Panc1 (cell line): ENCODE measurements around the gene KCNMB1. TPM values are rescaled to one million over a fixed set of nuclear protein-coding genes. Genes with fewer than 3 reads are reported as not detected.

Experiments used
- ATAC-seq: fragments of 200-7000 bp; cut with Tn5 transposase; 2 replicates; pipeline ENCODE4 v1.9.1; 2020; ENCODE audit warnings: mild to moderate bottlenecking, moderate library complexity
- BruUV-seq: library from RNA; stranded (reverse); fragments of 400-500 nt; replicated peaks from 2 replicates; lab custom pipeline; 2021; lab: Mats Ljungman, UMichigan
- CTCF ChIA-PET: fragments of 300-600 bp; sonication (Branson Sonifier 250); formaldehyde crosslinking; loops from one replicate; lab custom pipeline; 2022; ENCODE audit warnings: antibody characterized with exemption; lab: Charles Lee
- POLR2A ChIA-PET: fragments of 300-600 bp; sonication (Branson Sonifier 250); formaldehyde crosslinking; loops from one replicate; lab custom pipeline; 2022; ENCODE audit warnings: antibody characterized with exemption; lab: Charles Lee
- DNase-seq: peaks from one replicate; pipeline ENCODE4 v3.0.0-alpha.2; 2010; ENCODE audit warnings: low read depth, low spot score
- H3K27ac ChIP-seq: 2 replicates; pipeline ENCODE4 v1.5.1; 2011; ENCODE audit warnings: mild to moderate bottlenecking, low read length, inconsistent platforms
- H3K27me3 ChIP-seq: fragments of 200-500 bp; sonication (Bioruptor generic); 2 replicates; pipeline ENCODE4 v1.6.0; 2014; ENCODE audit warnings: low read length, inconsistent platforms; ENCODE audit not compliant: control insufficient read depth, insufficient read depth
- H3K36me3 ChIP-seq: fragments of 200-500 bp; sonication (Bioruptor generic); 2 replicates; pipeline ENCODE4 v1.5.1; 2014; ENCODE audit warnings: inconsistent platforms, mild to moderate bottlenecking, low read length, moderate library complexity; ENCODE audit not compliant: control insufficient read depth, insufficient read depth
- H3K4me1 ChIP-seq: 2 replicates; pipeline ENCODE4 v1.5.1; 2011; ENCODE audit warnings: inconsistent platforms, mild to moderate bottlenecking, low read length, moderate library complexity; ENCODE audit not compliant: control insufficient read depth, insufficient read depth
- H3K4me3 ChIP-seq, 2 experiments: 2 replicates each; pipeline ENCODE4 v1.5.1; 2011 to 2012; ENCODE audit warnings: low read depth in 2 of 2, low read length in 2 of 2, mild to moderate bottlenecking in 2 of 2, inconsistent platforms in 1 of 2, moderate library complexity in 1 of 2
- H3K9me3 ChIP-seq: fragments of 200-500 bp; sonication (Bioruptor generic); 2 replicates; pipeline ENCODE4 v1.5.1; 2014; ENCODE audit warnings: low read depth, mild to moderate bottlenecking, inconsistent platforms, low read length, moderate library complexity; ENCODE audit not compliant: control insufficient read depth, insufficient read depth
- POLR2AphosphoS5 ChIP-seq: IDR thresholded peaks from 2 replicates; pipeline ENCODE4 v1.6.1; 2012; ENCODE audit warnings: mild to moderate bottlenecking, low read depth, low read length, moderate library complexity
- SIN3A ChIP-seq: IDR thresholded peaks from 2 replicates; pipeline ENCODE4 v1.6.1; 2012; ENCODE audit warnings: low read depth, mild to moderate bottlenecking, low read length, moderate library complexity, borderline replicate concordance; ENCODE audit not compliant: insufficient read depth
- TCF7L2 ChIP-seq: IDR thresholded peaks from 2 replicates; pipeline ENCODE4 v1.6.1; 2011; ENCODE audit warnings: mild to moderate bottlenecking, low read depth, low read length, inconsistent platforms
- in situ Hi-C: cut with HindIII; loops from 2 replicates; pipeline ENCODE4 v1.10.0; 2016; ENCODE audit warnings: low sequenced_read_pairs, low pct_unique_long_range_greater_than_20kb
- intact Hi-C: fragments of 100-400 bp; cut with micrococcal nuclease; formaldehyde crosslinking; loops from one replicate; pipeline ENCODE4 v1.10.0; 2022; ENCODE audit not compliant: unreplicated experiment
- total RNA-seq: library from RNA; stranded (reverse); gene quantifications from one replicate; pipeline ENCODE4 v1.2.1, GENCODE V29; 2021; ENCODE audit not compliant: unreplicated experiment
- TF ChIP-seq, protein P1 (sequence below): fragments of 450-650 bp; IDR thresholded peaks from 2 replicates; pipeline ENCODE4 v1.5.1; 2017; ENCODE audit warnings: mild to moderate bottlenecking
- TF ChIP-seq, protein P2 (sequence below), 2 experiments: IDR thresholded peaks; 2 replicates each; pipeline ENCODE4 v1.6.1; 2011 to 2012; ENCODE audit warnings: low read depth in 2 of 2, control low read depth in 1 of 2, low read length in 1 of 2, mild to moderate bottlenecking in 1 of 2, moderate library complexity in 1 of 2; ENCODE audit not compliant: insufficient read depth in 1 of 2

The KCNMB1 gene
- total RNA-seq, 1 experiment from 2014 or later = not detected

DNA sequence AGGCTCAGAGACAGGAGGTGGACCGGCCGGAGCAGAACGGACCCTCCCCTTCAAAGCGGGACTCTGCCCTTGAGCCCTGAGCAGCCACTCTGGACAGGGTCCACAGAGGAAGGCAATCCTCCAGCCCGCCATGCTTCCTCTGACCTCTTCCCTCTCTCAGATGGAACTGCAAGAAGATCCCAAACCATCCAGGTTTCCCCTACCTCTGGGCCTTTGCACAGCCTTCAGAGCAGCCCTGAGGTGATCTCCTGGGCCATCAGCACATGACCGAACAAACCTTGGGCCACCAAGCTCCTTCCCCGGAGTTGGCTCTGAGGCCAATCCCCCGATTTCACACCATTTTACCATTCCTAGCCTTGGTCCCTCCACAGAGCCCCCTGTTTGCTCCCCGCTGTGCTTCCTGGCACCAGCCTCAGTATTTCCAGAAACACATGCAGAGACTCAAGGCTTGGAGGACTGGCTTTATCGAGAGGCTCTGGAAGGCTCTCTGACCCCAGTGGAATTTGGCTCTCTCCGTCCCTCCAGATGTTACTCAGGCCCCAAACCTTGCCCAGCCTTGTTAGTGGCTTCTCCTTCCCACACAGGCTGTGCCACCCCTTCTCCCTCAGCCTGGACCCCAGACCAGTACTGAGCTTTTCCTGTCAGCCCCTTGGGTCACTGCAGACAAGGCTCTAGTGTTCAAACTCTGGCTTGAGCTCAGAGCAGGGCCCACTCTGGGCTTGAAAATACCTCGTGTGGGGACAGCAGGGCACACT lies 48.6 kb upstream of the KCNMB1 start:
- TF ChIP-seq POLR2AphosphoS5 = no peak
- no peak for TF ChIP-seq SIN3A
- TF ChIP-seq TCF7L2 = no peak
- TF ChIP-seq, protein P1, sequence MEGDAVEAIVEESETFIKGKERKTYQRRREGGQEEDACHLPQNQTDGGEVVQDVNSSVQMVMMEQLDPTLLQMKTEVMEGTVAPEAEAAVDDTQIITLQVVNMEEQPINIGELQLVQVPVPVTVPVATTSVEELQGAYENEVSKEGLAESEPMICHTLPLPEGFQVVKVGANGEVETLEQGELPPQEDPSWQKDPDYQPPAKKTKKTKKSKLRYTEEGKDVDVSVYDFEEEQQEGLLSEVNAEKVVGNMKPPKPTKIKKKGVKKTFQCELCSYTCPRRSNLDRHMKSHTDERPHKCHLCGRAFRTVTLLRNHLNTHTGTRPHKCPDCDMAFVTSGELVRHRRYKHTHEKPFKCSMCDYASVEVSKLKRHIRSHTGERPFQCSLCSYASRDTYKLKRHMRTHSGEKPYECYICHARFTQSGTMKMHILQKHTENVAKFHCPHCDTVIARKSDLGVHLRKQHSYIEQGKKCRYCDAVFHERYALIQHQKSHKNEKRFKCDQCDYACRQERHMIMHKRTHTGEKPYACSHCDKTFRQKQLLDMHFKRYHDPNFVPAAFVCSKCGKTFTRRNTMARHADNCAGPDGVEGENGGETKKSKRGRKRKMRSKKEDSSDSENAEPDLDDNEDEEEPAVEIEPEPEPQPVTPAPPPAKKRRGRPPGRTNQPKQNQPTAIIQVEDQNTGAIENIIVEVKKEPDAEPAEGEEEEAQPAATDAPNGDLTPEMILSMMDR = no peak
- TF ChIP-seq, protein P2, sequence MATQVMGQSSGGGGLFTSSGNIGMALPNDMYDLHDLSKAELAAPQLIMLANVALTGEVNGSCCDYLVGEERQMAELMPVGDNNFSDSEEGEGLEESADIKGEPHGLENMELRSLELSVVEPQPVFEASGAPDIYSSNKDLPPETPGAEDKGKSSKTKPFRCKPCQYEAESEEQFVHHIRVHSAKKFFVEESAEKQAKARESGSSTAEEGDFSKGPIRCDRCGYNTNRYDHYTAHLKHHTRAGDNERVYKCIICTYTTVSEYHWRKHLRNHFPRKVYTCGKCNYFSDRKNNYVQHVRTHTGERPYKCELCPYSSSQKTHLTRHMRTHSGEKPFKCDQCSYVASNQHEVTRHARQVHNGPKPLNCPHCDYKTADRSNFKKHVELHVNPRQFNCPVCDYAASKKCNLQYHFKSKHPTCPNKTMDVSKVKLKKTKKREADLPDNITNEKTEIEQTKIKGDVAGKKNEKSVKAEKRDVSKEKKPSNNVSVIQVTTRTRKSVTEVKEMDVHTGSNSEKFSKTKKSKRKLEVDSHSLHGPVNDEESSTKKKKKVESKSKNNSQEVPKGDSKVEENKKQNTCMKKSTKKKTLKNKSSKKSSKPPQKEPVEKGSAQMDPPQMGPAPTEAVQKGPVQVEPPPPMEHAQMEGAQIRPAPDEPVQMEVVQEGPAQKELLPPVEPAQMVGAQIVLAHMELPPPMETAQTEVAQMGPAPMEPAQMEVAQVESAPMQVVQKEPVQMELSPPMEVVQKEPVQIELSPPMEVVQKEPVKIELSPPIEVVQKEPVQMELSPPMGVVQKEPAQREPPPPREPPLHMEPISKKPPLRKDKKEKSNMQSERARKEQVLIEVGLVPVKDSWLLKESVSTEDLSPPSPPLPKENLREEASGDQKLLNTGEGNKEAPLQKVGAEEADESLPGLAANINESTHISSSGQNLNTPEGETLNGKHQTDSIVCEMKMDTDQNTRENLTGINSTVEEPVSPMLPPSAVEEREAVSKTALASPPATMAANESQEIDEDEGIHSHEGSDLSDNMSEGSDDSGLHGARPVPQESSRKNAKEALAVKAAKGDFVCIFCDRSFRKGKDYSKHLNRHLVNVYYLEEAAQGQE (IDR thresholded peaks at IDR 0.05; ENCODE audit: insufficient read depth in 1 of 2, low read depth in 2 of 2, low read length in 1 of 2) = no peak
- DNase-seq (no peak), ATAC-seq (no peak)
- intact Hi-C loops (loop anchor here (1.0 kb wide), 1 partner anchor 186 kb away; no protein-coding TSS in a partner anchor), in situ Hi-C loops (no loop called here)
- H3K27me3 ChIP-seq = no peaks in the 10 kb centered on the region
- no peaks in the 10 kb centered on the region for H3K9me3 ChIP-seq
- ChIA-PET POLR2A (no interaction called here), CTCF (interaction anchor here (0.6 kb wide), 1 partner anchor 148 kb away, joined by 4 read pairs; no protein-coding TSS in a partner anchor)
- BruUV-seq = no TSS peak
- H3K36me3 ChIP-seq = no peaks in the 10 kb centered on the region
- no peaks in the 10 kb centered on the region for H3K4me1 ChIP-seq
- H3K27ac ChIP-seq = no peak overlapping the region
- no peak overlapping the region for H3K4me3 ChIP-seq

DNA sequence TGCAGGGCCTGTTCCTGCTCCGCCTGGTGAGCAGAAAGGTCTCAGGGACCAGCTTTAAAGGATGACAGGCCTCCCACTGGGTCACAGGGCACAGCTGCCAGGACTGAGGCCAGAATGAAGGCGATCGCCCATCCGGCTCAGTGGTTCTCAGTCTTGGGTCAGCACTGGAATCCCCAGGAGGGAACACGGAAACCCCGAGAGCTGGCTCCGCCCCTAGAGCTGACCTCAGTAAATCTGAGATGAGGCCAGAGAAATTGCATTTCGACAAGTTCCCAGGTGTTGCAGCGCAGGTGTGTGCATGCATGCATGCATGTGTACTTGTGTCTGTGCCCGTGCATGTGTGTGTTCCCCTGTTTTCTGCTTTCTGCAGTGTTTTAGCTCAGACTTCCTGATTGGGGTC lies 47.2 kb upstream of the KCNMB1 start:
- Histone ChIP-seq H3K27me3 (no peaks in the 10 kb centered on the region), H3K36me3 (no peaks in the 10 kb centered on the region), H3K9me3 (no peaks in the 10 kb centered on the region), H3K27ac (no peak overlapping the region), H3K4me3 (no peak overlapping the region), H3K4me1 (no peaks in the 10 kb centered on the region)
- in situ Hi-C loops = no loop called here
- no TSS peak for BruUV-seq
- ChIA-PET POLR2A (no interaction called here), CTCF (no interaction called here)
- DNase-seq (no peak), ATAC-seq (no peak)
- TF ChIP-seq, protein P2 (IDR thresholded peaks at IDR 0.05; ENCODE audit: insufficient read depth in 1 of 2, low read depth in 2 of 2, low read length in 1 of 2) = no peak
- intact Hi-C loops = no loop called here
